GM20000 (cell line): Measurements from ENCODE around the gene CYB5B.

Source experiments
- DNase-seq: peaks from one replicate; pipeline ENCODE4 v3.0.0; 2012; ENCODE audit warnings: low spot score
- CTCF ChIP-seq: IDR thresholded peaks from 2 replicates; pipeline ENCODE4 v1.5.1; 2012; ENCODE audit warnings: mild to moderate bottlenecking, control low read depth; ENCODE audit errors: extremely low read depth, missing control alignments

The CYB5B gene

GRCh38 chr16:69479775-69480174 lies 55.4 kb downstream of the CYB5B start:
- DNase-seq, result no peak
- TF ChIP-seq CTCF, result no peak

DNA sequence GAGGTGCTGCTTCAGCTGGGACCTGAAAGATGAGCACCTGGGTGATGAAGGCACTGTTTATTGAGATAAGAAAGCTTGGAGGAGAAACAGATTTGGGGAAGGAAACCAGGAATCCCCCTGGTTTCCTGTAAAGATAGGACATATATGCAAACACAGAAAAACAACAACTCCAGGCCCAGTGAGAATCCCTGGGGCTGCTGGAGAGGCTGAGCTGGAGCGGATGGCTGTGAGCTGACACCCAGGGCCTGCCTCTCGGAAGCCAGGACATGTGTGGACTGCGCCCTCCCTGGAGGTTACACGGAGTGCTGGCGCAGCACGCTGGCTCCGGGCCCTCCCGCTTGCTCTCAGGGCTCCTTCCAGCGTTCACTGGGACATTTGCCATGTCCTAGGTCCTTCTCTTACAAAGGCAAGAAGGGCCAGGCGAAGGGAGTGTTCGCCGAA lies 57.5 kb downstream of the CYB5B start:
- no peak for TF ChIP-seq CTCF
- DNase-seq, result no peak

GRCh38 chr16:69482410-69482991 lies 58.1 kb downstream of the CYB5B start:
- no peak for TF ChIP-seq CTCF
- DNase-seq, result no peak

DNA sequence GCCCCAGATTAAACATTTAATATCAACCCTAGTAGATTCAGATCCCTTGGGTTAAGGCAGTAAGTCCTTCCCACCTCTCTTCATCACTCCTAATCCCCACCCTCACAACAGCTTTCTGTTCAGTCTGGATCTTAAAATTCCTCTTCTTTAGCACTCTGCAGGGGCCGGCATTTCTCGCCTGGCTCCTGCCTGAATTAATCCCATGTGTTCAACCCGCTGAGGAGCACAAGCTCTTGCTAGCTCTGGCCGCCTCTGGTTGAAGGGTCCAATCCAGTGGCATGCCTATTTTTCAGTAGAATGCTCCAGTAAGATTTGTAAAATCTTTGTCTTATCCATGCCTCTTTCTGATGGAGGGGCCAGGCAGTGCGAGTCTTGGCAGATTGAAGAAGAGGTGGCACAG lies 59.2 kb downstream of the CYB5B start:
- no peak for TF ChIP-seq CTCF
- no peak for DNase-seq

DNA sequence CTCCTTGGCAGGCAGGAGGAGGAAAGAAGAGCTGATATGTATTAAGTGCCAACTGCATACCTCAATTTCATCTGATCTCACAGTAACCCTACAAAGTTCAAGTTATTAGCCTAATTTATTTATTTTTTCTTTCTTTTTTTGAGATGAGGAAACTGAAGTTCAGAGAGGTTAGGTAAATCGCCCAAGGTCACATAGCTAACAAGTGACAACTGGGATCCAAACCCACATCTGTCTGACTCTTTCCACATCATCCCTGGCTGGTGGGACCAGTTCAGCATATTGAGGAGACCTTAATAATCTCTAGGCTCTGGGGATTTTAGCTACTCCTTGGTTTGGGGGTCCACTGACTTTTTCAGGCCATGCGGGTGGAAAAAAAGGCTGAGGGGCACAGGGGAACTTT lies 60.9 kb downstream of the CYB5B start:
- no peak for DNase-seq
- no peak for TF ChIP-seq CTCF

- no peak for TF ChIP-seq CTCF
- no peak for DNase-seq
Observed at GRCh38 chr16:69485816-69486215, 61.4 kb downstream of the CYB5B start.

DNA sequence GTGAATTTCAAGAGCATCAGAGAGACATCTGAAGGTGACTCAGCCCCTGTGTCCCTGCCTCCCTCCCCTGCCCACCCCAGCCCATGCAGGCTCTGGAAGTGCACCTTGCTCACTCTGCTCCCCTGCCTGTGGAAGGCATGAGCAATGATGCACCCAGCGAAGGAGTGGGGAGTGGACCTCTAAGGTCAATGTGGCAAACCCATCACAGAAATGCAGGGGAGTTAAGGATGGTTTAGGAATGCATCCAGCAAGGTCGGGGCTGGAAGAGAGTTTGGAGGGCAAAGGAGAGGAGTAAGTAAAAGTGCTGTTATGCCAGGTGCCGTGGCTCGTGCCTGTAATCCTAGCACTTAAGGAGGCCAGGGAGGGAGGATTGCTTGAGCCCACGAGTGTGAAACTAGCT lies 61.9 kb downstream of the CYB5B start:
- TF ChIP-seq CTCF, result no peak
- DNase-seq, result no peak

DNA sequence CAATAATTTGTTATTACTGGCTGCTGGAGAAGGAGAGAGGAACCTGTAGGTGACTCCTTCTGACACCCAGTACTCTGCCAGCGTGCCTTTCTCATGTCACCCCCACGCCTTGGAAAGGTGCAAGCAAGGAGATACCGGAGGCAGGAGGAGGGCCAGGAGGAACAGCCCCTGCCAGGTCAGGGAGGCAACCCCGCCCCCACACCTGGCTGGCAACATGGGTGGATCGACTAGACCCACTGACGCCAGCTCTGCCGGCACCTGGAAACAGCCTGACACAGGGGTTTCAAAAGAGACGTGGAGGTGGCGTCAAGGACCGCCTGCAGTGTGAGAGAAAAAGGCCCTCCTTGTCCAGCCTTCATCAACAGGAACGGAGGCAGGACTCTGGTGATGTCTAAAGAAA lies 62.3 kb downstream of the CYB5B start:
- no peak for TF ChIP-seq CTCF
- no peak for DNase-seq
